Effector CD4-positive, alpha-beta T cell (primary cell): Measurements from ENCODE around the gene TP73.

Experiments used
- DNase-seq: peaks from one replicate; pipeline ENCODE4 v3.0.0-alpha.2; 2020

The TP73 gene

GRCh38 chr1:3673381-3674099 lies 21.2 kb downstream of the TP73 start:
- DNase-seq, result no peak

DNA sequence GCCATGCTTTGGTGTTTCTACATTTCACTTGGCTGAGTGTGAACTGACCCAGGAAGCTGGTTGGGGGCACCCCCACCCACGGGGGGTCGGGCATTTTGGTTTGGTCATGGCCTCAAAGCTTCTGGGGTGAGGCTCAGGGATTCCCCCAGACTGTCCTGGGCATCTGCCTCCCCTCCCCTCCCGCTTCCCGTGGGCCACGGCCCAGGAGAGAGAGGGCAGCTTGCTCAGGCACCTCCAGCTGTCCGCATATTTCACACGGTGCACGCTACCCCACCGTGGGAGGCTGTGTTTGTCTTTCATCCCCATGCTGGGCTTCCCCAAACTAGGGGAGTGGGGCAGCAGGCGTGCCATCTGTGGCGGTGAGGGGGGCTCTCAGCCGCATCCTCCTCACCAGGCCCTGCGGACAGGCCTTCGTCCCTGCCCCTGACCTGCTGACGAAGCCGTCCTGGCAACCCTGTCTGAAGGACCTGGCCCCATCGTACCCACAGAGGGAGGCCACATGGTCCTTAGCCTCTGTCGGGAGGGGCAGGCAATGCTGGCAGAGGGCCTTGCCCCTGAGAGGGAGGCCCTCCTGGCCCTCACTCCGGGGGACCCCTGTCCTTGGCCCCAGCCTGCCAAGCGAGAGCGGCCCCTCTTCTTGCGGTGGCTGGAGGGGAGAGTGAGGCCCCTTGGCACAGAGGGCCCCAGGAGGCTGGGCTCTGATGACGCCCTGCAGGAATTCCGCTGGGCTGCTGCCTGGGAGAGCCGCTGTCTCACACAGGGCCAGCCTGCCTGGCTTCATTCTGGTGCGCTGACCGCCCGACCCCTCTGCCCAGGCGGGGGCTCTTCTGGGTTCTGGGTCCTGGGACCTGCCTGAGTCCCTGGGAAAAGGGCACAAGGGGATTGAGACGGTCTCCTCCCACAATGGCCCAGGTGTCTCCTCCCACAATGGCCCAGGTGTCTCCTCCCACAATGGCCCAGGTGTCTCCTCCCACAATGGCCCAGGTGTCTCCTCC lies 22.1 kb downstream of the TP73 start:
- no peak for DNase-seq

DNA sequence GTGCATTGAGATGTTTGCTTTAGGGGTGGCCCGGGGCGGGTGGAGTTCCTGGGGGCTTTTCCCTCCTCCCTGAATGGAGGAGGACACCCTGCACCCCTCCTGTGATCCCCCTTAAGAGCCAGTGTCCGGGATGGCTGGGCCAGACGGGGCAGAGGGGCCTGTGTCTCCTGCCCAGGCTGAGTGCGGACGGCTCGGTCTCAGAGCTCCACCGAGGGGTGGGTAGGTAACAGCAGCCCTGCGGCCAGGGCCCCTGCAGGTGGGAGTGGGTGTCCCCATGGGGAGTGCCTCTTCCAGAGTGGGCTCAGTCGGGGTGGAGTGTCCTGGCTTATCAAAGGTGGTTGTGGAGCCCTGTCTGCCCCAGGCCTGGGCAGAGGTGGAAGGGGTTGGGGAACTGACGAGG lies 23.1 kb downstream of the TP73 start:
- DNase-seq, result no peak

- DNase-seq, result no peak
Measured at GRCh38 chr1:3676581-3677470, 24.5 kb downstream of the TP73 start.

GRCh38 chr1:3677484-3677883 lies 25.2 kb downstream of the TP73 start:
- DNase-seq, result no peak

GRCh38 chr1:3678361-3679097 lies 26.2 kb downstream of the TP73 start:
- DNase-seq, result no peak

- no peak for DNase-seq
Measured at GRCh38 chr1:3679098-3679555, 26.8 kb downstream of the TP73 start.

GRCh38 chr1:3679799-3680453 lies 27.6 kb downstream of the TP73 start:
- no peak for DNase-seq

GRCh38 chr1:3680488-3681230 lies 28.3 kb downstream of the TP73 start:
- DNase-seq, result no peak

DNA sequence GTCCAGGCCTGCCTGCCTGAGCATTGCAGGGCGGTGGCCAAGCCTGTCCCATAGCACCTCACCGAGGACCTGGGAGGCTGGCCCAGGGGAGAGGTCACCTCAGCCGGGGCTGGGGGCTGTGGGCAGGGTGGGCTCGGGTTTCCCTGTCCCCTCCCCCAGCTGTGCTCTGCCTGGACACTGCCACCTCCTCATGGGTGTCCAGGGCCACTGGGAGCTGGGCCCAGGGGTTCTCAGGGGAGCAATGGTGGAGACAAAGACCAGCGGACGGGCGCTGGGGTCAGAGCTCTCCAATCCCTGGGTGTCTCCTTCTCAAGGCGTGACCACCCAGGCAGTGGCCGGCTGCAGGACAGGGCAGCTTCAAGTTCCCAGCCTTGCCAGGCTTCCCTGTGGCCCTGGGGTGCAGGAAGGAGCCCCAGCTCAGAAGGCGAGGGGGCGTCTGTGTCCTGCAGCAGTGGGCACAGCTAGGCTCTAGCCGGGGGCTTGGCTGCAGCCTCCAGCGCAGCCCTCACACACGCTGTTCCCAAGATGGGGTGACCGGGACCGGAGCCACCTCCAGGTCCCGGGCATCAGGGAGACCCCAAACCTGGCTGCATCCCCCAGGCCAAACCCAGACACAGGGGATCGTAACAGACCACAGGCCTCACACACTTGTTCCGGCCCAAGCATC lies 29.0 kb downstream of the TP73 start:
- DNase-seq, result no peak

- no peak for DNase-seq
Measured at GRCh38 chr1:3681898-3682806, 29.8 kb downstream of the TP73 start.

DNA sequence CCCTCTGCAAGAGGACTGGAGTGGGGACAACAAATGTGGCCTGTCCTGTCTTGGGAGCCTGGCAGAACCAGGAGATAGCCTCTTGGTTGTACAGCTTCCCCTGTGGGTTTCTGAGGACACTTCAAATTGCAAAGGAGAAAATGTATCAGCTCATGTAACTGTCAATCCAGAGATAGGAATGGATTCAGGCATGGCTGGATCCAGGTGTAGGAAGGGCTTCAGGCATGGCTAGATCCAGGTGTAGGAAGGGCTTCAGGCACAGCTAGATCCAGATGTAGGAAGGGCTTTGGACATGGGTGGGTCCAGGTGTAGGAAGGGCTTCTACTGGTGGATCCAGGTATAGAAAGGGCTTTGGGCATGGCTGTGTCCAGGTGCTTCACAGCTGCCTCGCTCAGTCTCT lies 30.9 kb downstream of the TP73 start:
- DNase-seq, result no peak

DNA sequence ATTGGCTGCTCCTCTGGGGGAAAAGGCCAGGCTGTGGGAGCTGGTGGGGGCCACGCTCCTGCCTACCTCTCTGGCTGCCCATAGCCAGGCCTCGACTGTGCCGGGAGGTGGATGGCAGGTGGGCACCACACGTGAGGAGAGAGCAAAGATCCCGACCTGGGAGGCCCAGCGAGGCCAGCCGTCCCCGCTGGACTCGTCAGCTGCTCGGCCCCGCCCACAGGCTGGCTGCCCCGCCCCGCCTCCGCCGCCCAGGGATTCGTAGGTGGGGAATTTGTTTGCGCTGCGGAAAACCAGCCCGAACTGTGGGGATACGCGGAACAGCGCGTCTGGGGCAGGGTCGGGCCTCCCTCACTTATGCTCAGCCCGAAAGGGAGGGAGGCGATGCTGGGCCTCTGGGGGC lies 31.7 kb downstream of the TP73 start:
- no peak for DNase-seq

GRCh38 chr1:3685222-3685621 lies 32.9 kb downstream of the TP73 start:
- DNase-seq, result no peak

DNA sequence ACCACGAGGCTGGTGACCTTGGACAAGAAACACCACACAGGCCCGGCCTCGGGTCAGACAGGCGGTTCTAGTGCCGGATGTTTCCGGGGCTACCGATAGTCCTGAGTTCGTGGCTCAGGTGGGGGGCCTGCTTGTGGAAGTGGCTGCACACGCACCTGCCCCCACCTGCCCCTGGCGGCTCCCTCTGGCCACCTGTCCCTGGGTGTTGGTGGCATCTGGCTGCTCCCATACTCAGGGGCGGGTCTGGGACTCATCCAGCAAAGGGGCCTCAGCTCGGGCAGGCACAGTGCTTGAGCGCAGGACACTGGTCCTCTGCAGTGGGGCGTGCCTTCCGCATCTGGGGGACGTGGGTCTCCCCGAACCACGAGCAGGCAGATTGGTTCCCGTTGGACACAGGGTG lies 33.6 kb downstream of the TP73 start:
- DNase-seq, result no peak

- no peak for DNase-seq
Measured at GRCh38 chr1:3687504-3687903, 35.2 kb downstream of the TP73 start.

- no peak for DNase-seq
Measured at GRCh38 chr1:3688356-3689137, 36.2 kb downstream of the TP73 start.

- no peak for DNase-seq
Measured at GRCh38 chr1:3689138-3689750, 36.9 kb downstream of the TP73 start.
